ENCODE data around the gene ATP1A4.
A peak's percentile ranks its signal among the peaks of the same experiment; 100 is the strongest.

Gene ATP1A4

DNA sequence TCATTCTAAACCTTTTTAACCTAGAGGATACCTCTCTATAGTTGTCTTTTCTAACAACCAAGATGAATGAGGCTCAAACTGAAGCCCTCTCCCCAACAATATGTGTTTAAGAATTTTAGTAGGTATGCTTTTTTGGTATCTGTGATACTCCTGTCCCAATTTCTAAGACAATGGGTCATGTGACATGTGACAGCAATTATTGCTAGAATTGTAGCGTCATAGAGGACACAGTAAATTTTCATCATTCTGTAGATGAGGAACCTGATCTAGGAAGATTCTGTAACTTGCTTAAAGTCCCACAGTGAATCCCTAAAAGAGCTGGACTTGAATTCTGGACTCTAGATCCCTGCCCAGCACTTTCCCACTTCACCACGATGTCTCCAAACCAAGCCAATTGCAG lies 27.3 kb downstream of the ATP1A4 start:
- no peak for DNase-seq

DNA sequence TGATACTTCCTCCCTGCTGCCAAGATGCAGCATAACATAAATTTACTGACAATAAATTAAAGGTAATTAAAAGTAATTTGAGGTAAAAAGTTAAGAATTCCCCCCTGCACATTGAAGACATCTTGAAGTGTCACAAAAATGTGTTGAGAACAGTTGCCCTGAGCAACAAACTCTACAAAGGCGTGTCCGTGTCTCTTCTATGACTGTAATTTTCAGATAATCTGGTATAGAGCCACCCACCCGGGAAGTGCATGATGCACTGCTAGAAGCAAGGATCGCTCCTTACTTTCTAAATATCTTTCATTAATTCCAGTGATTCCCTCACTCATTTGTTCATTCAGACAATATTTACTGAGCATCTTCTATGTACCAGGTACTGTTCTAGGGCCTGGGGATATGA lies 27.9 kb downstream of the ATP1A4 start:
- DNase-seq: no peak

DNA sequence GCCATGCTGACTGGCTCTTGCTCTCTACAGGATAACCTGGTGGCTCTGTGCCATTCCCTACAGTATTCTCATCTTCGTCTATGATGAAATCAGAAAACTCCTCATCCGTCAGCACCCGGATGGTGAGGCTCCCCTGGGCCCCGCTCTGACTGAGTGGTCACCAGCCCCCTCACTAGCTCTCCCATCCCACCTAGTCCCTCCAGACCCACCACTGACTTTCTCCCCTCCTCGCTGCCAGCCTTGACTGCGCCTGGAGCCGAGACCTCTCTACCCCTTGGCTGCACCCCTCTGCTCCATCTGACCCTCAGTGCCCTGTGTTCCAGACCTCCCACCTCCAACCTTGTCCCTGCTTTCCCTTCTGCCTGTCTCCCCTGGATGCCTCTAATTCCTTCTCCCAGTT lies 34.8 kb downstream of the ATP1A4 start:
- DNase-seq: no peak

DNA sequence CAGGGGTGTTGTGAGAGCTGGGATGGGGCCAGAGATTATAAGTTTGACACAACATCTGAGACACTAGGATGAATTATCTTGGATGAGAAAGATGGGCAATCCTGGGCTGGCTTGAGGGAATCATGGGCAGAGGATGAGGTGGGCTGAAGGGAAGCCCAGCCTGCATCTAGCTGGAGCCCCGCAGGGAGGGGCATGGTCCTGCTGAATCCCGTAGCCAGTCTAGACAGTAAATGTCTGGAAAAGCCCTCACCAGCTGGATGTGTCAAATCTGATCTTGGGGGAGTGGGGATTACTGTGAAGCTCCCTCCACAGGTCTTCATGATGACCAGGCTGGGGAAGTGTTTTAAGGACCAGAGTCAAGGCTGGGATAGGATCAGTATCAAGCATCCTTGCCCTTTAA lies 35.3 kb downstream of the ATP1A4 start:
- DNase-seq: no peak

DNA sequence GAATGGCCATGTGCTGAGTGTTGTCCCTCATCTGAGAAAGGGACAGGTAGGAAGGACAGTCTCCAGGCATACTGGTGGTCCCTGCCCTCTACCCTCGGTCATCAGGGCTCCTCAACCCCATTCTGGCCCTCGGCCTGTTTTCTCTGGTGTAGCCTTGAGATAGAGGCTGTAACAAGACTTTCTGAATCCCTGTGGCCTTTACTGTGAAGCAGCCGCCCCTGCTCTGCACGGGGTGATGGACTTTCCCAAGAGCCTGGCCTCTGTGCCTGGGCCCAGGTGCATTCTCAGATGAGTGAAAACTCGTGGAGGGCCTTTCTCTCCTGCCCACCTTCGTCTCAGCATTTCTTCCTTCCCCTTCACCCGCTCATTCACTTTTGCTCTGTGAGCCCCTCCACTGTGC lies 36.0 kb downstream of the ATP1A4 start:
- DNase-seq: no peak

DNA sequence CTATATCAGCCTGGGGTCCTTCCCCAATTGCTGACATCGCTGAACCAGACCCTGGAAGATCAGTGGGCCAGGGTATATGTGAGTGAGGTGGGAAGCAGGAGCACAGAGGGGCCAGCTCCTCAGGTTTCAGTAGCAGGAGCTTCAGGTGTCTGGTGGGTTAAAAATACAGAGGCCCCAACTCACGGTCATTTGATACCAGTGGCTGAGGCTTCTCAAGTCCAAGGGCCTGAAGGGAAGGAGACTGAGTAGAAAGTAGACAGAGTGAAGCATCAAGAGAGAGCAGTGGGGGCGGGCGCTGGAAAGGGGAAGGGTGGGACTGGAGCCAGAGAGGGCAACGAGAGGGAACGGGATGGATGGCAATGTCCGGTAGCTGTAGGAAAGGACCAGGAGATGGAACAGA lies 36.9 kb downstream of the ATP1A4 start:
- no peak for DNase-seq

DNA sequence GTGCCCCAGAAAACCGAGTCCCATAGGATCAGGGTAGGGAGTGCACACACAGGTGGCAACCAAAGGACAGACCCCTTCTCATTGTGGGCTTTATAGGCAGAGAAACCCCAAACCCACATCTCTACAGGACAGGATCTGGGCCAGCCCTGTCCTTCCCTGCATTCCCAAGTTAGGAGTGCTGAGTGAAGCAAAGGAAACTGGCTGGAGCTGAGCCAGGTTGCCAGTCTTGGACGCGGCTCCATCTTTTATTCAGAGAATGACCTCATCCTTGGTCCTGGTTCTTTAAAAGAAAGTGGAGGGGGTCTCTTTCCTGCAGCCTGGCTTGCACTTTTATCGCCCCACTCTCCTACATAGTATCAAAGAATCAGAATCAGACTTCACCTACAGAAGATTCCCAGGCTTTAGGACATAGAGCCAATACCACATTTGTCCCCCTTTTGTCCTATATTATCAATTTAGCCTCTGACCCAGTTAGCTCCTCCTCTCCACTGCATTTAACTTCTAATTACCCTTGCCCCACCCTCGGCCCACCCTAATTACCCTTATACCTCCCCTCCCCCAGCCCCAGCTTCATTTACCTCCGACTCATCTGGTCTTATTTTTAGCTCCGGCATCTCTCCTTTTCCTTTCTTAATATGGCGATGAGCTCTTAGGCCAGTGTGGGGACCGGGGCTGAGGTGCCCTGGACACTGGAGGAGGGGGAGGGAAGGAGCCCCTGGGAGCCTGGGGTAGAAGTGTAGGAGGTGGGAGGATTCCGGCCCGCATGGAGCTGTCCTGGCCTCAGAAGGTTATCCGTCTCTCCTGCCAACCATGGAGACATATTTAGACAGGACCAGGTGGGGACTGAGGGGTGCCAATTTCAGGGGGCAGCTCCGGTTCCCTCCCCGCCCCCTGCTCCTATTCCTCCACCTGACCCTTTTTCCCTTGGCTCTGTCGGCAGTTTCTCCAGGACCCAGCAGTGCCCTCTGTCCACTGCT lies 38.5 kb downstream of the ATP1A4 start, which contains the start of gene CASQ1:
CASQ1 (plus strand) TSS at position 927 of the 977 bp plus-strand sequence. CDS start 177 bp downstream, outside the sequence.
- no peak for DNase-seq

DNA sequence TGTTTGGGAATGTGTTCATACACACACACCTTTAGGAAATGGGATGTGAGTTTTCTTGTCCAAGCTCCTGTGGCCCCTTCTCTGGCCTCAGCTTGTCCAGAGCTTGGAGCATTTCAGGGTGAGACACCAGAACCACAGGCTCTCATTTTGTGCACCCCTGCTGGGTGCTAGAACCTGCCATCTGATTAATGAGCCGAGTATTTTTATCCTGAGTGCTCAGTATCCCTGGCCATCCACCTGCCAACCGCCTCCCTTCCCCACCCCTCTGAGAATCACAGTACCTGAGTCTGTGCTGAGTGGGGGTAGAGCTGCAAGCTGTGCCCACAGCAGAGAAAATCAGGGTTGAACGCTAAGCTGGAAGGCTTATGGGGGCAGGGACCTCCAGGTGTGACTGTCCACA lies 40.4 kb downstream of the ATP1A4 start:
- no peak for DNase-seq

DNA sequence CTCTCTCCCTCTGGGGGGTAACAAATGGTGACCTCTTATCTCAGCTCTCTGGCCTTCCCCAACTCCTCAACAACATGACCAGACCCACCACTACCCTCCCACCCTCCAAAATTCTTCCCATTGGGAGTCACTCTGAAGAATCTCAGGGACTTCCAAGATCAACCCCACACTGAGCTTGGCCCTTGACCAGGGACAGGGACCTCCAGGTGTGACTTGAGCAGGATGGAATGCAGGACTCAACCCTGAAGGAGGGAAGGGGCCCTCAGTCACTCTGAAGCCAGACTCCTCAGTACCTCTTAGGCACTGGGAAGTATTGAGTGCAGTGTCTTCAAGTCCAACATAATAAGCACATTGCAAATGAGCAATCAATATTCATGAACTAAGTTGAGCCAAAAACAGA lies 40.8 kb downstream of the ATP1A4 start:
- DNase-seq: no peak

DNA sequence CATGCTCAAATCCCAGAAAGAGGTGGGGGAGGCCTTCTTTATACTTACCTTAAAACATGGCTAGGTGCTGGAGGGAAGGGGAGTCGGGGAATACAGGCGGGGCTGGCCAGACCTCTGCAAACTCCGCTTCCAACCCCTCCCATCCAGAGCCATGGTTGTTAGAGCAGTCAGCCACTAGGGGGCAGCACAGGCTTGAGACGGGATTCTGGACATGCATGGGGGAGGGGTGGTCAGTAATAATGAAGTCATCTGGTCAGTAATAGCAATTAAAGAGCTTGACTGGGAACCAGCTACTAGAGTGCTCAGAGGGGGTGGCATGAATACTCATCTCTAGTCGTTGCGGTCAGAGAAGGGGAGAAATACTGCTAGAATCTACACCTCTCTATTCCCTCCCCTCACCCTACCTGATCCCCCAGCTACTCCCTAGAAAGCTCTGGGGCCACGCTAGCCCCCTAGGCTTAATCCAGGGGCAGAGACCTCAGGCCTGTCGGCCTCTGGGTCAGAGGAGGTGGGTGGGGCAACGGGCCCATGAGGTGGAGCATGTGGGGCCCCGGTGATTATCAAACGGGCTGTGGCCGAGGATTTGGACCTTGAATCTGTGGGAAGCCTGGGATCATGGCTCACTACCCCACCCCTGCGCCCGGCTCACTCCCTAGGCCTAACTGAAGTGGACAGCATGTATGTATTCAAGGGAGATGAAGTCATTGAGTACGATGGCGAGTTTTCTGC lies 41.9 kb downstream of the ATP1A4 start:
- peak; percentile 13 for DNase-seq

DNA sequence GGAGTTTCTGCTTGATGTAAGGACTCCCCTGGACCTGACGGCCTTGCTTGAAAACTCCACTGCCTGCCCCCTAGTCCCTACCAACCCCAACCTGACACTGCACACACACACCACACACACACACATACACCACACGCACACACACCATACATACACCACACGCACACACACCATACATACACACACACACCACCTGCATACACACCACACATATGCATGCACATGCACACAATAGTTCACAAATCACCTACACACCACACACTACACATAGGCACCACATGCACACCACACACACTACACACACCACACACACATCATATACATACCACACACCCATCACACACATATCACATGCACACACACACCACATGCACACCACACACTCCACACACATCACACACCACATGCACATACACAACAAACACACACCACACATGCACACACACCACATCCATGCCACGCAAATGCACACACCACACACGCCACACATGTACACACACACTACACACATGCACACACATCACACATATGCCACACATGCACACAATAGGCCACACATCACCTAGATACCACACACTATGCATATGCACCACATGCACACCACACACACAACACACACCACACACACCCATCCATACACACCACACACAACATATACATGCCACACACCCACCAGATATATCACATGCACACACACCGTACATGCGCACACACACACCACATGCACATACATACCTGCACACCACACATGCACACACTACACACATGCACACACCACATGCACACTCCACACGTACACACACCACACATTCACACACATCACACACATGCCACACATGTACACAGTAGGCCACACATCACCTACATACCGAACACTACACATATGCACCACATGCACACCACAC lies 42.7 kb downstream of the ATP1A4 start:
- no peak for DNase-seq

DNA sequence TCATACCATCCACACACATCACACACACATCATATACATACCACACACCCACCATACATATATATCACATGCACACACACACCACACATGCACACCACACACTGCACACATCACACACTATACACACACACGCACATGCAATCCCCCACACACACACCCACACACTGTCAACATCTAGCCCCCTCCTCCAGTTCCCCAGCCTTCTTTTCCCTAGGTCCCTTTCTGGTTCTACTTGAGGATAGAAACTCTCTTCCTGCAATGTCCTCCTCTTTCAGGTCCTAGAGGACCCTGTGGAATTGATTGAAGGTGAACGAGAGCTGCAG lies 43.3 kb downstream of the ATP1A4 start:
- DNase-seq: no peak

DNA sequence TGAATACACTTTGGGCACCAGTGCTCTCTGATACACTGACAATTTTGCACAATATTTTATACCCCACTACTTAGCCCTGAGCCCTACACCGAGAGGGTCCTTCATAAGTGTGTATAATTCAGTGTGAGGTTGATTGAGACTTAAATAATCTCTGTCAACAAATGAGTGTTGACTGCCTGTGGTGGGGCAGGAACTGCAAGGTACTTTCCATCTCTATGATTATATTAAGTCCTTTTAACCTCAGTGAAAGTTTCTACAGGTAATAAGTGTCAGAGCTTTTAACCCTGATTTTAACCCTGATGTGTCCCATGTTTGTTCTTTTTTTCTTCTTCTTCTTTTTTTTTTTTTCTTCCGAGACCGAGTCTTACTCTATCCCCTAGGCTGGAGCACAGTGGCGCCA lies 44.7 kb downstream of the ATP1A4 start:
- DNase-seq: no peak

DNA sequence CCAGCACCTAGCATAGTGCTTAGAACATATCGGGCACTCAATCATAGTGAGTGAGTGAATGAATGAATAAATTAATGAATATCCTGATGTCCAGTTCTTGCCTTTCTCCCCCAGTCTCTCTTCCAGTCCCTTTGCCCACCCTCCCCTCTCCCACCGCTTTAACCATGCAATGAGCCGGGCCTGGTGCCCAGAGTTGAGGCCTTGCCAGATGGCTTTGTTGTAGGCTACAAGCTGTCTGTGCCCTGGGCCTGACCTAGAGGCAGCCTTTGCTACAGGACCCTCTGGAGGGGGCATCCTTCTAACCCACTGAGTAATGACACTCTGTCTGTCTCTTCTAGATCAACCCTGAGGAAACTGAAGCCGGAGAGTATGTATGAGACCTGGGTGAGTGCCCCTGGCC lies 45.8 kb downstream of the ATP1A4 start:
- DNase-seq: no peak

DNA sequence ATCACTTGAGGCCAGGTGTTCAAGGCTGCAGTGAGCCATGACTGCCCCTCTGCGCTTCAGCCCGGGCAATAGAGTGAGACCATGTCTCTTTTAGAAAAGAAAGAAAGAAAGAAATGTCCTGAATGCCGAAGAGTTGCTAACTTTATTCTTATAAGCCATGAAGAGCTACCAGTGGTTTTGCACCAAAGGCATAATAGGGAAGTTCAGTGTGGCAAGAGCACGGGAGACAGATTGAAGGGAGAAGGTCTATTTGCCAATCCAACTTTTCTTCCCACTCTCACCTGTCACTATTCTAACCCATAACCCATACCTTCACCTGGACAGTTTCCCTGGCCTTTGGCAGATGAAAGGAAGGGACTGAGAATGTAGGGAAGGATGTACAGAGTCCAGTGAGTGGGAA lies 49.4 kb downstream of the ATP1A4 start:
- no peak for DNase-seq

DNA sequence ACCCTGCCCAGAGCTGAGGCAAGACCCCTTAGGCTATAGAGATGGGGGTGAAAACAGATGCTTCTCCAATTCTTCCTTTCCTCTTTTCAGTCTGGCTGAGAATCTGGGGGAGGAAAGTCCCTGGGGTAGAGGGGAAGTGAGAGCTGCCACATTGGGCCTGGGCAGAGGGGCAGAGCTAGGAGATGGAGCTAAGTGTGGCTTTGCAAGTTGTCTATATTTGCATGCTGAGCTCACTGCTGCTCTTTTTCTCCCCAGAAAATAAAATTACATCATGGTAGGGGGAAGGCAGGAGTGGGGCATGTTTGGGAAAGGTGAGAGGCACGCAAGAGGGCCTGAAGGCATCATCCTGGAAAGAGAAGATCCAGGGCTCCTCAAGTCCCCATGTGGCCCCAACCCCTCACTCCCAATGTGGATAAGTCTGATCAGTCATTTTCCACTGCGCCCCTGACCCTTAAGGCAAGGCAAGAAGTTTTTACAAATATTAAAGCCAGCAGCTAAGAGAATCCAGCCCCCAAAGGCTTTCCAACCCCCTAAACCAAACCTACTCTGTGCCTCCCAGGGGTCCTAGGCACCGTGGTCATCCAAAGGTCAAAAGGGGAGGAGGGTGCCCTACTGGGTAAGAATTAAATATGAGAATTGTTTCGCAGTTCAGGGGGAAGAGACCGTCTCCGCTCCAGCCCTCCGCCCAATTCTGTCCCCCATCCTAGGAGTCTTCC lies 53.3 kb downstream of the ATP1A4 start:
- DNase-seq: no peak

DNA sequence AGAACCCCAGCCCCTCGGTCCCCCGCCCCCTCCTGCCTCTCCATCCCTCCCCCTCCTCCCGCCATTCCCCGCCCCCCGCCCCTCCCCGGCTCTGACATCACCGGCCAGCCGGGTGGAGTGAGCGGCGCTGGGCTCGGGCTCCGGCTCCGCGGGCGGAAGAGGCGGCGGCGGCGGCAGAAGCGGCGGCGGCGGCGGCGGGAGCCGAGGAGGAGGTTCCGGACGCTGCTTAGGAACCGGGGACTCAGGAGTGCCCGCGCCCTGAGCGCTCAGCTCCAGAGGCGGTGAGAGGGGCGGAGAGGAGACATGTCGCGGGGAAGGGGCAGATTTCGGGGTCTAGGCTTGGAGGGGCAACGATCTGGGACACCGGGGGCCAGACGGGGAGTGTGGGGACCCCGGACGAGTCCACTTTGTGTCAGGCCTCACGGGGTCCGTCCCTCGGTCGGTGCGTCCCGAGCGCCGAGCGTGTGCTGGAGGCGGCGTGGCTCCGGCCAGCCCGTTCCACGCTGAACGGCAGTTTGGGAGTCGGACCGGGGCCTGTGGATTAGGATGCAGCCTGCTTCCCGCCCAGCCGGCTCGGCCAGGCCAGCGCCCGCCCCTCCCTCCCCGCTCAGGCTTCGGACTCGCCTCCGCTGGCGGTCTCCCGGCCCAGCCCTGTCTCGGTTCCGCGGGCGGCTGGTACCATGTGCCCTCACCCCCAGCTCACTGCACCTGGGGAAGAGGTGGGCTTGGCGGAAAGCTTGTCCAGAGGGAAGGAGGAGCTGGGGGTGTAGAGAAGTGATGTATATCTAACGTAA lies 54.0 kb downstream of the ATP1A4 start, which contains the start of gene PEA15:
PEA15 (plus strand) TSS at position 143 of the 794 bp plus-strand sequence. CDS start 6,161 bp downstream, outside the sequence.
- DNase-seq: peak; percentile 19

DNA sequence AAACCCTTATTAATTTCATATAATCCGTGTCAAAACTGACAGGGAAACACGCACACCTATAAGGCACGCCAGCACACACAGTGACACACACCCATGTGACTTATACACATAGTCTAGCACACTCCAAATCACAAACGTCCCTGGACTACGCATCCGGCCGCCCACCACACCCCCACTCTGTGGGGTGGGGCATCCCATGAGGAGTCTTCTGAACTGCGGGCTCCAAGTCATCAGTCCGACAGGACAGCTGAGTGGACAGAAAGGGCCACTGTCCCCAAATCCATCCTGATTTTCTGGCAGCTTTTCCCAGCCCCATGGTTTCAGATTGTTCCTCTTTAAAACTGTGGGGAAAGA lies 54.6 kb downstream of the ATP1A4 start:
- DNase-seq: no peak

DNA sequence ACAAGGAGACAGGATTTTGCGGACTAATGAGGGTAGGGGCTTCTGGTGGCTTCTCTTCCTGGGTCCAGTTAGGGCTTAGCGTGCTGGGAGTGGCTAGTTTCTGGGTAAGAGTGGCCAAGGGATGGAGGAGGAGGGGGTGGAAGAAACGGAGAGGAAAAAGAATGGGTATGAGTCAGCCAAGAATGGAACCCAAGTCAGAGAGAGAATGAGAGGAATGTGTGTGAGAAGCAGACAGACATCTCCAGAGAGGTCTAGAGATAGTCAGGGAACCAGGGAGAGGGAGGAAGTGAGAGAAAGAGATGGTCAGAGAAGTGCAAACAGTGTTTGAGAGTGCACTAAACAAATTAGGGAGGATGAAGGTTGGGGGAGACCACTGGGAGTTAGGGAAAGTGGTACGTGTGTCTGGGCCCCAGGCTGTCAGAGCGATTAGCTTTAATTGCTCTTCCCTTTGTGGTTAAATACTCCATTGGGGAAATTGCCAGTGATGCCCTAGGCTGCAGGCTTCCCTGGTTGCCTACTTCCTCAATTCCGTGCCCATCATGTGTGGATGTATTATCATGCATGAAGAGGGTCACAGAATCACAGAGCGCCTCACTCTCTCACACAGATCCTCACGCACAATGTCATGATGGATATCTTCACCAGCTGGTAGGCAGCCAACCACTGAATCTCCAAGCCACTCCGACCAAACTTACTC lies 55.2 kb downstream of the ATP1A4 start:
- no peak for DNase-seq

DNA sequence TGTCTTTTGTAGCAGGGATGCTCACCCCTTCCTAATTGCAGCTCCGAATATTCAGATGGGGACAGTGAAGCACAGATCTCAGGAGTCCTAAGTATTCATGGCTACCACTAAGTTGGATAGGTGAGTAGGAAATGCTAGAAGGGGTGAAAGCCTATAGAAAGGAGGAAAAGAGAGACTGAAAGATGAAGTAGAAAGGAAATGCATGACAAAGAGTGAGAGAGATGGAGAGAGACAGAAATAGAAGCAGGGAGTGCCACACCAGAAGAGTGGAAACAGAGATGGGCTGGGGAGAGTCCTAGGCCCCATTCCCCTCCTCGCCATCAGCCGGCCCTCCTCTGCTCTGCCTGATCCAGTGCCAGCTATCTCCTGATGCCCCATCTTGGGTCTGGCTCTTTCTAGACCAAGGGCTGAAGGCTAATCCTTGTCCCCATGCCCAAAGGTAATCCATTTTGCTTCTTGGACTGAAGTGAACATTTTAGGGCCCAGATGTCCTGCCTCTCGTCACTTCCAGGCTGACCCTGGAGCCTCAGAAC lies 55.8 kb downstream of the ATP1A4 start:
- DNase-seq: no peak

Data from DMS79 (cell line).